HUDEP-2 (cell line): ENCODE data around the gene MRTO4.
"Not testable (repeated sequence)": the region's sequence is repeated elsewhere in the genome, so short reads cannot be mapped to it uniquely, and the experiment has no call there.

ENCODE experiments used
- DNase-seq, 76 experiments: peaks; one replicate each; lab custom pipeline; 2025; ENCODE audit not compliant: unreplicated experiment in 76 of 76; lab: John Stamatoyannopoulos, UW

MRTO4 gene

GRCh38 chr1:19222979-19223824, 28.4 kb upstream of the MRTO4 start:
- DNase-seq = no peak

GRCh38 chr1:19229229-19229628, 22.4 kb upstream of the MRTO4 start:
- no peak for DNase-seq

DNA sequence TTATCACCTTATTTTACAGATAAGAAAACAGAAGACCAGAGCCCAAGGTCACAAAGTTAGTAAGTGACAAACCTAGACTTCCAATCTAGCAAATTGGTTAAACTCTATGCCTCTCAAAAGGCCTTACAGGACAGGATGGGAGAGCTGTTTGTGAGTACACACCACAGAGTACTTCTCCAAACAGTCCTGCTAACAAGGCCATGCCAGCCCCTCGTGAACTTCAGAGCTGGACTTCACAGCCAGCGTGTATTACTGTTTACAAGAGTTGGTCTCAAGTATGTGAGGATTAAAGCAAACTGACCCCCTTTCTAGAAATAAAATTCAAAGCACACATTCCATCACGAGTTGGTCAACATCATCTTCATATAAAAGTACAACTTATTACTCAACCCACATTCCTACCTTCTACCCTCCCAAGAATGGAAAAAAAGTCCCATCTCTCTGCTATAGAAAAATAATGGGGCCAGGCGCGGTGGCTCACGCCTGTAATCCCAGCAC, 21.7 kb upstream of the MRTO4 start:
- no peak for DNase-seq

DNA sequence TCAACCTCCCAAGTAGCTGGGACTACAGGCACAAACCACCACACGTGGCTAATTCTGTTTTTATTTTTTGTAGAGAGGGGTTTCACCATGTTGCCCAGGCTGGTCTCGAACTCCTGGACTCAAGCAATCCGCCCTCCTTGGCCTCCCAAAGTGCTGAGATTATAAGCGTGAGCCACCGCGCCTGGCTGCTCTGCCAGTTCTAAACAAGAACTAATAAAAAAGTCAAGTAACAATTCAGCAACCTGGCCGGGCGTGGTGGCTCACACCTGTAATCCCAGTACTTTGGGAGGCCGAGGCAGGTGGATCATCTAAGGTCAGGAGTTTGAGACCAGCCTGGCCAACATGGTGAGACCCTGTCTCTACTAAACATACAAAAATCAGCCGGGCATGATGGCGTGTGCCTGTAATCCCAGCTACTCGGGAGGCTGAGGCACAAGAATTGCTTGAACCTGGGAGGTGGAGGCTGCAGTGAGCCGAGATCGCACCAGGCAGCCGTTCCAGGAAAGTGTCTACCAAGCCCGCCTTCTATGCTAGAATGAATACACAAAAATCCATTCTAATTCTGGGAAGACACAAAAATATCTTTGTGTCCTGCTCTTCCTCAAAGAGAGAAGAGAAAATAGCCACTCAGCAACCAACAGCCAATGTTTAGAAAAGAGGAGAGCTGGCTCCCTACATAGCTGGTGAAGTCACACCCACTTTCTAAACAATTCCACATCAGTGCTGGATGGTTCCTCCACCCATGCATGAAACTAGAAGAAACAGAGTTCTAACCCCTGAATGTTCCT, 19.7 kb upstream of the MRTO4 start:
- not testable (repeated sequence) for DNase-seq

DNA sequence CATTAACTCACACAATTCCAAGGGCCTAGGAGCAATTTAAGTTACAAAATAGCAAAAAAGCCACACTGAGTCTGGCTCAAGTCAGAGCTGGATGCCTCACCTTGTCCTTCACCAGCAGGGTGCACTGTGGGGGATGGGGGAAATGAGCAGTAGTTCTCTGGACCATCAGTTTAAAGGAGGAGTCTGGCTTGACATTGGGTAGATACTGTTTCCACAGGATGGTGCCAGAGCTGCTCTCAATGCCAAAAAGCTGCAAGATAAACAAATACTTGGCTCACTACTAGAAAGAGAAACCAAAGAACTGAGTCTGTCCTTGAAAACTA, 19.1 kb upstream of the MRTO4 start:
- peak in 9 of 76 experiments; percentile 2 to 22 (median 8) for DNase-seq

- no peak for DNase-seq
Observed at GRCh38 chr1:19234224-19234623, 17.4 kb upstream of the MRTO4 start.

DNA sequence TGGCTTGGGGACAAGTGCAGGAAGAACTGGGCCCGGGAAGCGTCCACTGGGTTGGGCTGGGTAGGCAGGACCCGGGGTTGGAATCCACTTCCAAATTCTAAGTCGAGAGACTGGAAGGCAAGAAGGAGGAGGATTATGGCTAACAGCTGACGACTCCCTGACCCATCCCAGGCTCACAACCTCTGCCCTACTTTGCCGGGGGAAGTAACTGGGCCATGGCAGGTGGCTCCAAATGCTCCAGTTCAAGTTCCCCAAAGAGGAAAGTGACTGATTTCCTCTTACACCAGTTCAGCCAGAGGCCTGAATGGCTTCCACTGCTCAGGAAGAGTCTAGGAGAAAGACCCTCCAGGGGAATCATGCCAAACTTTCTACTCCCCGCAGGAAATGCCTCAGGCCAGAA, 11.7 kb upstream of the MRTO4 start:
- no peak for DNase-seq

- DNase-seq = peak in 48 of 76 experiments; percentile 4 to 69 (median 40)
Observed at GRCh38 chr1:19240673-19241538, 10.7 kb upstream of the MRTO4 start.

GRCh38 chr1:19250629-19251304, 838 bp upstream of the MRTO4 start:
- peak in 4 of 76 experiments; percentile 4 to 27 (median 16) for DNase-seq

DNA sequence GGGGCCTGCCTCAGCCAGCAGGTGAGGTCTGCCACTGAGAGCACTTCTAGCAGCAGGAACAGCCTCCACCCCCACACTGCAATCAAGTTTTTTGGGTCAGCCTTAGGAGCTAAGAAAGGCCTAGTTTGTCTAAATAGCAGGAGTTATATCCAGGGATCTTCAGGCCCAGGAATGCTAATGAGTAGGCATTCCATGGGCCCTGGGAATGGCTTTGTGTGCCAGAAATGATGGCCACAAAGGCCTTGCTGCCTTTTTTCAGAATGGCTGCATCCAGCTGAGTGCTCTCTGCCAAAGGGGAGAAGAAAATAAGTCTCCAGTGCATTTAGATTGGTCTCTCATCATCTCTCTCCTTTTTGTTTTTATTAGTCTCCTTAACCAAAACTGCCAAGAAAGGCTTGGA, 2.8 kb downstream of the MRTO4 start:
- no peak for DNase-seq

DNA sequence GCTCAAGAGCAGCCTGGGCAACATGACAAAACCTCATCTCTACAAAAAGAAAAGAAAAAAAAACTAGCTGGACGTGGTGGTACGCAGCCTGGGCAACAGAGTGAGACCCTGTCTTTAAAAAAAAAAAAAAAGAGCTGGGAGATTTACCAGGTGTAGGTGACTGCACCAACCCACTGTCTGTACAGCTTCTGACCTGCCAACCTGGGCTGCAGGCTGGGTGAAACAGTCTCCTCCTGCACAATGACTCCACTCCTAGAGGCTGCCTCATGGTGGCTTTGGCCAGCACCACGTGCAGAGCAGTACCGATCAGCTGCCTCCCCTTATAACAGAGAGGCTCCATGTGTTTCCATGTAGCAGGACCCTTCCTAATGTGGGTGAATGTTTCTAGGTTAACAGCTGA, 3.7 kb downstream of the MRTO4 start:
- no peak for DNase-seq

DNA sequence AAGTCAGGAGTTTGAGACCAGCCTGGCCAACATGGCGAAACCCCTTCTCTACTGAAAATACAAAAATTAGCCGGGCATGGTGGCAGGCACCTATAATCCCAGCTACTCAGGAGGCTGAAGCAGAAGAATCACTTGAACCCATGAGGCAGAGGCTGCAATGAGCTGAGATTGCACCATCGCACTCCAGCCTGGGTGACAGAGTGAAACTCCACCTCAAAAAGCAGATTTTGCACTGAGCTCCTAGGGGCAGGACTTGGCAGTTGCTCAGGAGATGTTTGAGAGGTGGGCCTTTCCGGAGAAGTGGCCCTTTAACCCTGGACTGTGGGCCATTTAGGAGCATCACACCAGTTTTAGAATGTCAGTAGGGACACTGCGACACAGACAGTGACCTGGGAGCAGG, 4.7 kb downstream of the MRTO4 start:
- not testable (repeated sequence) for DNase-seq

GRCh38 chr1:19257178-19257914, 5.7 kb downstream of the MRTO4 start:
- peak in 33 of 76 experiments; percentile 0 to 73 (median 29) for DNase-seq

GRCh38 chr1:19258353-19258752, 6.7 kb downstream of the MRTO4 start:
- no peak for DNase-seq

DNA sequence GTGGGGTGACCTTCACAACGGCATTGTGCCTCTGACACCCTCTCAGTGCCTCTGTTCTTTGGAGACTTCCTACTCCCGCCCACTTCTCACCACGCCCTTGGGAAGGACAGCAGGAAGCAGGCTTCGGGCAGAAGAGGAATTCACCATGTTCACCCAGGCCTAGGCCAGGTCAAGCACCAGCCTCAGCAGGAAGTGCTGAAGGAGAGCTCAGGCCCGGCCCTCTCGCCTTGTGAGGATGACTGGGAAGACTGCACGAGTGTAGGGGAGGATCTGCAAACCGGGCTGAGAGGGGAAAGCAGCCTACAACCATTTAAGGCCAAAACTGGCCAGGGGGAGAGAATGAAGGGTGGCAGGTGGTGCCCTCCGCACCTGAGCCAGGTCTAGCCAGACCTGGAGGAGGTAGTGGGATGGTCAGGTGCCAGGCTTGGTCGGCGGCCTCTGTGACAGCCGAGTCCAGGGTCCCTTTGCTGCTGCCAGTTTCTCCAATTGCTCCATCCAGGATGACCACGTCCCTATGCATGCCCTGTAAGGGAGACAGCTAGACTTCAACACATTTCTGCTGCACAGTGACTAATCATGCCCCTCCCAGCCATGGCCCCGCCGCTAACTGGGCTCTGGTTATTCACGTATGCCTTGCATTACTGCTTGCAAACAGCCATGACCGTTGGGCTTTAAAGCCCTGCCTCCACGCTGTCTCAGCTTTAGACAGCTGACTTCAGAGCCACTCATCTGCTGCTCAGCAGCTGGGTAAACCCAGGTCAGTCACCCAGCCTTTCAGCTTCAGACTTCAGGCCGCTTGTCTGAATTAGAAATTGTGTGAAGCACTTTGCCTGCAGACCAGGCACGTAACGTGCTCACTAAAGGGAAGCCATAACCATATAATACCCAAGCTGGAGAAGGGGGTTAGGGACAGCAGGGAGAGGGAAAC, 8.9 kb downstream of the MRTO4 start:
- peak in 3 of 76 experiments; percentile 3 to 19 (median 9) for DNase-seq

DNA sequence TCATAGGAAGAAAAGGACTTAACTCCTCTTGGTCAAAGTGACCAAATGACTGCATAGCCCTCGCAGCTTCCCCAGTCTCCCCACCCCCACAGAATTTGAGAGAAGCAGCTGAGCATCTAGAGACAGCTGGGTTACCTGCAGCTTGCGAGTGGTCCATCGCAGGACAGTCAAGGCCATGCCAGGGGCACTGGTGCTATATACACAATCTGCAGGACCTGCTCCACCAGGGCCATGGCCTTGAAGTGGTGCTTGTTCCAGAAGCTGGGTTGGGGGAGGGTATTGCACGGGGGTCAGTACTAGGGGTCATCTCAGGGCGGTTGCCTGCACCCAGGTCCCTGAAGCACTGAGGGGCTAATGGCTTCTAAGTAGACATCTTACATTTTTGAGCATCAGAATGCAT, 10.4 kb downstream of the MRTO4 start:
- peak in 1 of 76 experiments; percentile 14 for DNase-seq

DNA sequence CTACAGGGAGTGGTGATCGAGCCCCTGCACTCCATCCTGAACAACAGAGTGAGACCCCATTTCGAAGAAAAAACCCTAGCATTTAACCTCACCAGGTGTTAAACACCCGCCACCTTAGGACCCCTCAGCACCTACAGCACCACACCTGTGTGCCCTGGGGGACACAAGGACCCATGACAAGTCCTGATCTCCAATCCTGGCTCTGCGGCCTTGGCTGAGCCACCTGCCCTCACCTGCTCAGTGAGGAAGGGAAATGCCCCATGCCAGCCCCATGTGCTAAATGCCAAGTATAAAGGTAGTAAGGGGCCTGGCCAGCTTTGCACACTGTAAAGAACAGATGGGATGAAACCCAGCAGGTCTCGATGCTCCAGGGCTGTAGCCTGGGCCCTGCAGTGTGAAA, 11.1 kb downstream of the MRTO4 start:
- no peak for DNase-seq

DNA sequence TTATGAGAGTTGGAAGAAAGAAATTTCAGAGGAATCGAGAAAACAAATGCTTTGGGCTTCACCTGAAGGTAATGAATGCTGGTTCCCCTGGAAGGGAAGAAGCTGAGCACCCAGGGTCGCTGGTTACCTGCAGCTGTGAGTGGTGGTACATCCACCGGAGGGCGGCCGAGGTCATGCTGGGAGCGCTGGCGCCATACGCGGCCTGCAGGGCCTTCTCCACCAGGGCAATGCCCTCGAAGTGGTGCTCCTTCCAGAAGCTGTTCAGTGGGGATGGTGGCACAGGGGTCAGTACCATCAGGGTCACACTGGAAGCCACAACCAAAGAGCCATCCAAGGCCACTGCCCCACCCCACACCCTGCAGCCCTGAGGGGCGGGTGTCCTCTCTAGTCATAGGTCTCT, 16.8 kb downstream of the MRTO4 start:
- no peak for DNase-seq
